Tibial nerve (tissue), 3 donors: ENCODE results near the gene TNIK.

Experiments used
- CTCF ChIP-seq, 5 experiments: fragments of 200-600 bp in 3 of 5; fragments of 450-650 bp in 2 of 5; sonication (generic) in 3 of 5; IDR thresholded peaks; one replicate each; pipeline ENCODE4 v1.5.1; 2016 to 2019; ENCODE audit warnings: antibody characterized with exemption in 5 of 5, mild to moderate bottlenecking in 3 of 5, moderate library complexity in 2 of 5
- POLR2A ChIP-seq, 2 donors: fragments of 450-650 bp; IDR thresholded peaks; one replicate each; pipeline ENCODE4 v1.6.1; 2017; ENCODE audit warnings: antibody characterized with exemption in 2 of 2, mild to moderate bottlenecking in 2 of 2, moderate library complexity in 2 of 2

GRCh38 chr3:171453180-171453886 lies 6.9 kb downstream of the TNIK start:
- TF ChIP-seq CTCF (IDR thresholded peaks at IDR 0.05) (no peak), POLR2A (IDR thresholded peaks at IDR 0.05) (no peak)
